NCI-H1105 treated with DMSO at 0.1 percent for 48 hours (cell line): Measurements from ENCODE around the gene CMIP.

ENCODE experiments used
- DNase-seq: peaks from one replicate; lab custom pipeline; 2025; lab: John Stamatoyannopoulos, UW

CMIP gene

GRCh38 chr16:81480606-81481206 lies 36.1 kb downstream of the CMIP start:
- DNase-seq: no peak

GRCh38 chr16:81481207-81481821 lies 36.7 kb downstream of the CMIP start:
- DNase-seq: no peak

- no peak for DNase-seq
These were observed 37.9 kb downstream of the CMIP start for GRCh38 chr16:81482329-81483063.

GRCh38 chr16:81483064-81483969 lies 38.7 kb downstream of the CMIP start:
- DNase-seq: no peak

- no peak for DNase-seq
These were observed 39.5 kb downstream of the CMIP start for GRCh38 chr16:81483970-81484595.

- no peak for DNase-seq
These were observed 40.5 kb downstream of the CMIP start for GRCh38 chr16:81484908-81485624.

GRCh38 chr16:81485824-81486539 lies 41.4 kb downstream of the CMIP start:
- DNase-seq: no peak

- DNase-seq: no peak
These were observed 42.0 kb downstream of the CMIP start for GRCh38 chr16:81486540-81487061.

- DNase-seq: no peak
These were observed 42.7 kb downstream of the CMIP start for GRCh38 chr16:81487301-81487720.

GRCh38 chr16:81488687-81489411 lies 44.2 kb downstream of the CMIP start:
- DNase-seq: no peak

GRCh38 chr16:81489547-81490267 lies 45.1 kb downstream of the CMIP start:
- no peak for DNase-seq

- no peak for DNase-seq
These were observed 47.1 kb downstream of the CMIP start for GRCh38 chr16:81491541-81492188.

- DNase-seq: no peak
These were observed 47.7 kb downstream of the CMIP start for GRCh38 chr16:81492311-81492761.

GRCh38 chr16:81492965-81493754 lies 48.6 kb downstream of the CMIP start:
- no peak for DNase-seq

GRCh38 chr16:81493755-81494433 lies 49.3 kb downstream of the CMIP start:
- DNase-seq: no peak

- DNase-seq: no peak
These were observed 49.8 kb downstream of the CMIP start for GRCh38 chr16:81494434-81494806.

- no peak for DNase-seq
These were observed 50.3 kb downstream of the CMIP start for GRCh38 chr16:81494888-81495287.
